NCI-H526 treated with DMSO at 0.1 percent for 48 hours (cell line): Measurements from ENCODE around the gene NMRK2.
A peak's percentile ranks its signal among the peaks of the same experiment; 100 is the strongest.

Experiments
- DNase-seq: peaks from one replicate; lab custom pipeline; 2025; lab: John Stamatoyannopoulos, UW

NMRK2 gene

DNA sequence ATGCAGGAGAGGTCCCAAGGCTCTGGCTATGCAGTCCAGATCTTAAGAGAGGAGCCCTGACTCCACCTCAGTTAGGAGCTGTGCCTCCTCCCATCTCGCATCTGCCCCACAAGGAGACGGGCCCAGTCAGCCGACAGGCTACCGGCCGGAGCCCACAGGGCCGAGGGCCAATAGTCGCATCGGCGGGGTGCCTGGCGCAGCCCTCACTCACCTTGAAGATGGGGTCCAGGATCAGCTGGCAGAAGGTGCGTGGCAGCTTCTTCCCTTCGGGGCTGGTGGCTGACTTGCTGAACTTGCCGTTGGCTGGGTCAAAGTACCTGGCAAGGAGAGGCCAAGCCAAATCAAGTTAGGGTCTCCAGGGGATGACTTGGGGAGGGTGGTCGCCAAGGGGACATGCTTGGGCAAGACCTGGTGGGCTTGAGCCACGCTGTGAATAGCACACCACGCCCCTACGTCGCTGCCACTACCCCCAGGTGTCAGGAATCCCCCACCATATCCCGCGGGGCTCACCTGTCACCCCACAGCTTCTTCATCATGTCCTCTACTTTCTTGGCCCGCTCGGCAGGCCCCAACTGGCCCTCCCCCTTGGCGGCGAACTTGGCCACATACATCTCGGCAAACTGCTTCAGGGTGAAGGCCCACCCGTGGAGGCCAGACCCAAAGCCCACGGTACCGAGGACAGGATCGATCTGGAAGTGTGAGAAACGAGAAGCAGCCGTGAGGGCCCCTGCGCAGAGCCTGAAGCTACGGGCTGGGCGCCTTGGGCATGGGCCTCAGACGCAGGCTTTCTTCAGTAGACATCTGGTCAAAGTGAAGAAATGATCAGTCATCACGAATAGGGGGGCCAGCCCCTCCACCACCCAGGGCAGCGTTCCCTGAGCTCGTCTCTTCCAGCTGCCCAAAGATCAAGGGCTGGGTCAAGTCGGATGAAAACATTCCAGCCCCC, 49.1 kb downstream of the NMRK2 start:
- DNase-seq = no peak

DNA sequence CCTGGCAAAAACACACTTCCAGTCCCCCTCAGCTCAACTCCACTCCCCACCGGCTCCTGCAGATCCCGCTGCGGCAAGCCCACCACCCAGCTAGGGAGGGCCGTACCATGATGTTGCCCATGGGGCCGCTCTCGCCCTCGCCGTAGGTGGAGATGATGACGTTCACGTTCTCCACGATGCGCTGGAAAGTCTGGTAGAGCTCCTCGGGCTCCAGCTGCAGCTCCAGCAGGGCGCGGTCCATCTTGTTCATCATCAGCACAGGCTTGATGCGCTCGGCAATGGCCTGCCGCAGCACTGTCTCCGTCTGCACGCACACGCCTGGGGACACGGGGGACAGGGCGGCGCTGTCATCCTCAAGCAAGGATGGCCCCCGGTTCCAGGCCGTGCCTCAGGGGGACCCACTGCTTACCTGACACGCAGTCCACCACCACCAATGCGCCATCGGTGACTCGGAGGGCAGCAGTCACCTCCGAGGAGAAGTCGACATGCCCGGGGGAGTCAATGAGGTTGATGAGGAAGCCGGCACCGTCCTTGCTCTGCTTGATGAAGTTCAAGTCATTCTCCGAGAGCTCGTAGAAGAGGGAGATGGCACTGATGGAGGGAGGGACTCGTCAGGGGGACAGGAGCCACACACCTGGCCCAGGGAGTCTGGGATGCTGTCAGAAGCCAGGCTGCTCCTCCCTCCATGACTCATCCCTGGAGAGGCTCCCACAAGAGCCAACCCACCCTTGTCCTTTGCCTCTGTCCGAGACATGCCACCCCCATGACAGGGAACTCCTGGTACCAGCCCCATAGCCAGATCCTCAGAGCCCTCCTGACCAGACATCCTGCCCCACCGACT, 50.1 kb downstream of the NMRK2 start:
- DNase-seq = no peak

DNA sequence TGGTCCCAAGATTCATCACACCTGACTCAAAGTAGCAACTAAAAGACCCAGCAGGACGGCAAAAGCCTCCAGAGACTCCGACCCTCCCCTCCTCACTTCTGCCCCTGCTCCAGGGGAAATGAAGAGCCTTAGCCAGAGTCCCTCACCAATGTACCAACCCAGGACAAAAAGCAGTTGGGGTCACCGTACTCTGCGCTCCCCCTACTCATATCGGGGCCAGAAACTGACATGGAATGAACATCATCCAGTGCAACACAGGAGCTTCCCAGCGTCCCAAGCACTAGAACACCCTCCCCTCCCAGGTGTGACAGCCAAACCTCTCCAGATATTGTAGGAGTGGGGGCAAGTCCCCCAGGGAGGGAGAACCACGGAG, 50.7 kb downstream of the NMRK2 start:
- DNase-seq = no peak

DNA sequence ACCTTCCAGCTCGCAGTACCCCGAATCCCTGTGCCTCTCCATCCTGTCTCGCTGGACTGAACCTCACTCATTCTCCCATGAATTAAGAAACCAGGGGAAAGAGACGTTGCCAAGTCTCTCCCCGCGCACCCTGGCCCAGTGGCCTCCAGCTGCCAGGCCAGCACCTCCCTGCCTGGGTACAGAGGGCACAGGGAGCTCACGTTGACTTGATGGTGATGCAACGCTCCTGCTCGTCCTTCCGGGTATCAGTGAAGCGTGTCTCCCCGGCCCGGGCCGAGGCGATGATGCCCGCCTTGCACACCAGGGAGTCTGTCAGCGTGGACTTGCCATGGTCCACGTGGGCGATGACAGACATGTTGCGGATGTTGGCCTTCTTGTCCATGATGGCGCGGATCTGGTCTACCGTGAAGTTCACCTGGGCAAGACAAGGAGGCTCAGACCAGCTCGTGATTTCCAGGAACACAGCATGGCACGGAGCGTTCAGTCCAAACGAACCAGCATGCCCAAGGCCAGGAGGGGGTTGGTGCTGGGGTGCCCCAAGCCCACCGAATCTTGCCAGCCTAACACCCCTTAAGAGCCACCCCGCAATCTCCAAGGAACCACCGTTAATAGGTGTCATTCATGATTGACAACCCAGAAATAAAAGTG, 51.2 kb downstream of the NMRK2 start:
- no peak for DNase-seq

GRCh38 chr19:3984584-3984907, 51.7 kb downstream of the NMRK2 start:
- DNase-seq = no peak

GRCh38 chr19:3984908-3985642, 52.2 kb downstream of the NMRK2 start, which contains the start of gene EEF2:
Gene EEF2, minus strand, starts transcription at chr19:3985463. Its CDS starts 83 bp downstream, at chr19:3985380.
- DNase-seq = peak; percentile 60

DNA sequence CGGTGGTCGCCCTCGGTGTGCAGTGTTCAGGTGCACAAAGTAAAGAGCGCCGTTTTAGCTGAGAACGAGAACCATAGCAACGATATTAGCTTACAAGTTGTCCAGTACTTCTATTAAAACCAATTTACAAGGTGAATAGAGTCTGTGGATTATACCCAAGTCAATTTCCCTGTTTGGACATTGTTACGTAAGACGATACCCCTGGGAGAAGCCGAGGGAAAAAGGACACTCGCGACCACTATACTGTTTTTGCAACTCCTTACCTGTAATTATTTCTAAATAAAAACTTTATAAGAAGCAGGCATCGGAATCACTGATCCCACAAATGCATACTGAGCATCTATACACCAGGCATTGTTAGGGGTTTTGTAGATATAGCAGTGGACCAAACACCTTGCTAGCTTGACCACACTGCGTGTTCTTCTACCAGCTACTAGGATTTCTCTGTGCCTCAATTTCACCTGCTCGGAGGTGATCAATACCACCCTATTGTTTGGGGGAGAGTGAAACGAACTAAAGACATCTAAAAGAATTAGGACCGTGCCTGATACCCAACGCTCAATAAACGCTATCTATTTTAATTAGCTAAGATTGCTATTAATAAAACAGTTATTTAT, 52.9 kb downstream of the NMRK2 start:
- DNase-seq = peak; percentile 53

DNA sequence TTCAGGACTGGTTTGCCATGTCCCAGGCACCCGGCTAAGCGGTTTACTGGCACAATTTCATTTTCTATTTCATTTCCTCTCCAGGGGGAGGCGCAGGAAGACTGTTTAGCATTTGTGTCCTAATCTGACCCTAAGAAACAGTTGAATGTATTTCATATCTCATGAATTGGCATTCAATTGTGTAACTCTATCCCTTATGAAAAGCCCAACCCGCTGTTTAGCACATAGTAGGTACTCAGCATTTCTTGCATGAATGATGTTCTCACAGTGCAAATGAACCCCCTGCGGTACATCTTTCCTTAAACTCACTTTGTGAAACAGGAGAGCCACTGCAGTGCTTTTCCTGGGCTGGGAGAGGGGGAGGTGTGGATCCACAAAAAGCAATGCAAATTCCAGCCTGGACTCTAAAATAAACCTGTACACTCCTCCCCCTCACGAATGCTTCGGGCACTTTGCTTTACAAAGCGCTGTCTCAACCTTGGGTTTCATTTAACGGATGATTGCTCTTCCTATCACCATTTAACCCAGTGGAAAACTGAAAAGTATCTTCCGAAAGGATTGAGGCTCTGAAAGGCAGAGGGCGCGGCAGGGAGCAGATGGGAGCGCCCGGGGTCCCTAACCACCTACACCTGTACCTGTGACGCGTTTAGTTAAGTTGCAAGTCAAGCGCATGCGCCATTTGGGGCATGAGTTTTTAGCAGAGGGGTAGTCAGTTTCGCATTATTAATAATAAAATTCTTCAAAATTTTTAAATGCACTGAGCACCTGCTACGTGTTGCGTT, 53.6 kb downstream of the NMRK2 start:
- peak; percentile 85 for DNase-seq

- peak; percentile 56 for DNase-seq
These were observed 54.9 kb downstream of the NMRK2 start for GRCh38 chr19:3987619-3988371.

- DNase-seq = no peak
These were observed 57.9 kb downstream of the NMRK2 start for GRCh38 chr19:3990815-3991117.
